H9 (cell line): Measurements from ENCODE around the gene AVPR2. TPM values are rescaled to one million over a fixed set of nuclear protein-coding genes. Genes with fewer than 3 reads are reported as not detected.

Source experiments
- DNase-seq: peaks from one replicate; pipeline ENCODE4 v3.0.0-alpha.2; 2017
- H2AFZ ChIP-seq: one replicate; pipeline ENCODE4 v1.6.1; 2013; ENCODE audit warnings: mild to moderate bottlenecking, low read length, control low read depth, moderate library complexity
- H2AK5ac ChIP-seq: 2 replicates; pipeline ENCODE4 v1.6.1; 2013; ENCODE audit warnings: low read length, control low read depth, mixed read lengths; ENCODE audit not compliant: insufficient read length
- H2BK120ac ChIP-seq: one replicate; pipeline ENCODE4 v1.6.1; 2013; ENCODE audit warnings: low read depth, mild to moderate bottlenecking, low read length, control low read depth, inconsistent platforms; ENCODE audit not compliant: poor library complexity, severe bottlenecking
- H2BK12ac ChIP-seq: 2 replicates; pipeline ENCODE4 v1.6.1; 2013; ENCODE audit warnings: low read length, control low read depth, mixed read lengths, low read depth; ENCODE audit not compliant: insufficient read length
- H2BK15ac ChIP-seq: 2 replicates; pipeline ENCODE4 v1.6.1; 2013; ENCODE audit warnings: low read depth, low read length, control low read depth
- H2BK20ac ChIP-seq: one replicate; pipeline ENCODE4 v1.6.1; 2013; ENCODE audit warnings: low read depth, mild to moderate bottlenecking, low read length, control low read depth, inconsistent platforms; ENCODE audit not compliant: poor library complexity, severe bottlenecking
- H2BK5ac ChIP-seq: 2 replicates; pipeline ENCODE4 v1.6.1; 2013; ENCODE audit warnings: low read length, control low read depth, mixed read lengths; ENCODE audit not compliant: insufficient read length
- H3K14ac ChIP-seq: 2 replicates; pipeline ENCODE4 v1.6.1; 2013; ENCODE audit warnings: low read length, control low read depth; ENCODE audit not compliant: insufficient read depth
- H3K18ac ChIP-seq: 2 replicates; pipeline ENCODE4 v1.6.1; 2013; ENCODE audit warnings: low read depth, mild to moderate bottlenecking, mixed read lengths, low read length, control low read depth; ENCODE audit not compliant: insufficient read length
- H3K23ac ChIP-seq: 2 replicates; pipeline ENCODE4 v1.6.1; 2013; ENCODE audit warnings: low read length, control low read depth, mixed read lengths, low read depth; ENCODE audit not compliant: insufficient read length
- H3K23me2 ChIP-seq: 2 replicates; pipeline ENCODE4 v1.6.1; 2013; ENCODE audit warnings: low read depth, mild to moderate bottlenecking, mixed read lengths, low read length, control low read depth; ENCODE audit not compliant: insufficient read length, poor library complexity, severe bottlenecking
- H3K27ac ChIP-seq: 2 replicates; pipeline ENCODE4 v1.5.1; 2013; ENCODE audit warnings: low read length, control low read depth, mixed read lengths, low read depth; ENCODE audit not compliant: insufficient read length
- H3K27me3 ChIP-seq: 2 replicates; pipeline ENCODE4 v1.6.1; 2013; ENCODE audit warnings: low read length, control low read depth, inconsistent platforms; ENCODE audit not compliant: insufficient read depth
- H3K4ac ChIP-seq: 2 replicates; pipeline ENCODE4 v1.6.1; 2013; ENCODE audit warnings: low read depth, mild to moderate bottlenecking, control low read depth, inconsistent platforms, low read length, moderate library complexity
- H3K4me1 ChIP-seq: 2 replicates; pipeline ENCODE4 v1.6.1; 2013; ENCODE audit warnings: low read length, control low read depth, inconsistent platforms; ENCODE audit not compliant: insufficient read depth
- H3K4me2 ChIP-seq: 2 replicates; pipeline ENCODE4 v1.6.1; 2013; ENCODE audit warnings: low read length, control low read depth, mixed read lengths; ENCODE audit not compliant: insufficient read length, insufficient read depth
- H3K56ac ChIP-seq: 2 replicates; pipeline ENCODE4 v1.6.1; 2013; ENCODE audit warnings: low read depth, mild to moderate bottlenecking, mixed read lengths, low read length, control low read depth; ENCODE audit not compliant: insufficient read length
- H3K79me1 ChIP-seq: 2 replicates; pipeline ENCODE4 v1.6.1; 2013; ENCODE audit warnings: low read depth, mild to moderate bottlenecking, moderate library complexity, low read length, control low read depth, inconsistent platforms; ENCODE audit not compliant: insufficient read depth, poor library complexity, severe bottlenecking
- H3K79me2 ChIP-seq: 2 replicates; pipeline ENCODE4 v1.6.1; 2013; ENCODE audit warnings: low read length, control low read depth, inconsistent platforms; ENCODE audit not compliant: insufficient read depth
- H3K9ac ChIP-seq: 2 replicates; pipeline ENCODE4 v1.6.1; 2013; ENCODE audit warnings: low read length, control low read depth, mixed read lengths; ENCODE audit not compliant: insufficient read length; ENCODE audit errors: extremely low read depth
- H3K9me3 ChIP-seq: one replicate; pipeline ENCODE4 v1.6.1; 2013; ENCODE audit warnings: low read depth, low read length, inconsistent platforms; ENCODE audit not compliant: control insufficient read depth
- H3T11ph ChIP-seq: one replicate; pipeline ENCODE4 v1.6.1; 2013; ENCODE audit warnings: mild to moderate bottlenecking, low read length, control low read depth, inconsistent platforms
- H4K20me1 ChIP-seq: one replicate; pipeline ENCODE4 v1.6.1; 2013; ENCODE audit not compliant: control insufficient read depth, insufficient read length, insufficient read depth
- H4K5ac ChIP-seq: 2 replicates; pipeline ENCODE4 v1.6.1; 2013; ENCODE audit warnings: low read depth, mild to moderate bottlenecking, mixed read lengths, low read length, control low read depth; ENCODE audit not compliant: insufficient read length
- H4K8ac ChIP-seq: replicated peaks from 2 replicates; pipeline ENCODE4 v1.6.1; 2013; ENCODE audit warnings: low read length, control low read depth, mixed read lengths, low read depth; ENCODE audit not compliant: insufficient read length
- H4K91ac ChIP-seq: 2 replicates; pipeline ENCODE4 v1.6.1; 2013; ENCODE audit warnings: low read depth, mild to moderate bottlenecking, moderate library complexity, mixed read lengths, low read length, control low read depth; ENCODE audit not compliant: insufficient read length
- H3K27ac Mint-ChIP-seq, 3 experiments: 2 replicates in 2 of 3; 3 replicates in 1 of 3; pipeline ENCODE4 v1.8.0; 2020 to 2021; ENCODE audit warnings: mixed read lengths in 3 of 3, mild to moderate bottlenecking in 1 of 3, moderate library complexity in 1 of 3
- H3K27me3 Mint-ChIP-seq: 2 replicates; pipeline ENCODE4 v1.8.0; 2021; ENCODE audit warnings: low read depth, mild to moderate bottlenecking, moderate library complexity, mixed read lengths
- H3K36me3 Mint-ChIP-seq, 3 experiments: 2 replicates in 2 of 3; 3 replicates in 1 of 3; pipeline ENCODE4 v1.8.0; 2020 to 2021; ENCODE audit warnings: low read depth in 3 of 3, mixed read lengths in 3 of 3; ENCODE audit not compliant: insufficient read depth in 1 of 3
- H3K4me1 Mint-ChIP-seq, 2 experiments: 2 replicates each; pipeline ENCODE4 v1.8.0; 2020; ENCODE audit warnings: mixed read lengths in 2 of 2
- H3K4me3 Mint-ChIP-seq, 2 experiments: 2 replicates in 1 of 2; 3 replicates in 1 of 2; pipeline ENCODE4 v1.8.0; 2020 to 2021; ENCODE audit warnings: mild to moderate bottlenecking in 2 of 2, mixed read lengths in 2 of 2, moderate library complexity in 1 of 2
- H3K9me3 Mint-ChIP-seq, 2 experiments: 2 replicates in 1 of 2; 3 replicates in 1 of 2; pipeline ENCODE4 v1.8.0; 2020; ENCODE audit warnings: mild to moderate bottlenecking in 2 of 2, mixed read lengths in 2 of 2, moderate library complexity in 1 of 2
- CTCF ChIP-seq: fragments of 200-600 bp; sonication (generic); conservative IDR thresholded peaks from 3 replicates; pipeline ENCODE4 v1.8.0; 2021; ENCODE audit warnings: antibody characterized with exemption, mild to moderate bottlenecking
- WGBS: extraction: QIAGEN DNeasy Blood & Tissue Kit; methylation state at CpG from one replicate; pipeline ENCODE4 v1.1.7; 2013; ENCODE audit warnings: missing lambda C conversion rate, low lambda C conversion rate, mixed read lengths; ENCODE audit not compliant: insufficient read length; ENCODE audit errors: extremely low coverage; 5-methylcytosine and 5-hydroxymethylcytosine counted together
- total RNA-seq: library from RNA; stranded (reverse); gene quantifications from 2 replicates; pipeline ENCODE4 v1.2.1, GENCODE V29; 2021

Gene AVPR2
- total RNA-seq, 1 experiment from 2014 or later, result not detected

GRCh38 chrX:153922932-153923857 lies 18.7 kb downstream of the AVPR2 start:
- H3K9me3 ChIP-seq, result peaks cover 13% of the 10 kb centered on the region
- H4K5ac ChIP-seq, result no peak overlapping the region
- no peak overlapping the region for H3K18ac ChIP-seq
- H2BK120ac ChIP-seq, result no peak overlapping the region
- peaks cover 5 to 17% (median 13%) of the 10 kb centered on the region in 3 experiments for H3K36me3 Mint-ChIP-seq
- no peak overlapping the region for H3K27ac Mint-ChIP-seq
- H4K91ac ChIP-seq, result no peak overlapping the region
- H3K27ac ChIP-seq, result no peak overlapping the region
- H2BK15ac ChIP-seq, result no peak overlapping the region
- H3K4me1 Mint-ChIP-seq, result peaks cover 11 to 25% of the 10 kb centered on the region in 2 experiments; a peak in 2 of 4 replicates
- WGBS, result no CpG with 5 or more reads among the region's 25 CpGs
- H2BK20ac ChIP-seq, result no peak overlapping the region
- no peak overlapping the region for H3K4ac ChIP-seq
- H3K79me2 ChIP-seq, result no peaks in the 10 kb centered on the region
- peaks cover 54 to 73% of the 10 kb centered on the region in 2 experiments for H3K9me3 Mint-ChIP-seq
- no peak overlapping the region for H4K8ac ChIP-seq
- no peak overlapping the region for H3K9ac ChIP-seq
- no peaks in the 10 kb centered on the region for H3K27me3 ChIP-seq
- H3K4me3 Mint-ChIP-seq, result 0 out of 5 replicates have a peak overlapping the region, but pooled peaks of 1 of the 2 experiments have one; percentile 19
- H3T11ph ChIP-seq, result no peak overlapping the region
- H2AK5ac ChIP-seq, result no peak overlapping the region
- H2BK12ac ChIP-seq, result no peak overlapping the region
- H4K20me1 ChIP-seq, result no peaks in the 10 kb centered on the region
- no peak overlapping the region for H2BK5ac ChIP-seq
- no peak overlapping the region for H3K14ac ChIP-seq
- no peaks in the 10 kb centered on the region for H3K4me1 ChIP-seq
- H3K56ac ChIP-seq, result no peak overlapping the region
- no peaks in the 10 kb centered on the region for H3K79me1 ChIP-seq
- H2AFZ ChIP-seq, result no peak overlapping the region
- no peak overlapping the region for H3K4me2 ChIP-seq
- H3K27me3 Mint-ChIP-seq, result no peaks in the 10 kb centered on the region; the same call in none of the 2 replicates
- H3K23ac ChIP-seq, result no peak overlapping the region
- peak; percentile 38; the same call in 1 of the 3 replicates for TF ChIP-seq CTCF
- H3K23me2 ChIP-seq, result peaks cover 26% of the 10 kb centered on the region
- peak; percentile 47 for DNase-seq
